Colonic mucosa (tissue), 4 donors: Measurements from ENCODE around the gene WDPCP. TPM values are rescaled to one million over a fixed set of nuclear protein-coding genes. Genes with fewer than 3 reads are reported as not detected.
"Not testable (repeated sequence)": the region's sequence is repeated elsewhere in the genome, so short reads cannot be mapped to it uniquely, and the experiment has no call there.

ENCODE experiments used
- DNase-seq: peaks from one replicate; pipeline ENCODE4 v3.0.0-alpha.2; 2020
- H3K27ac ChIP-seq: fragments of 200-600 bp; one replicate; pipeline ENCODE4 v1.8.0; 2021
- H3K27me3 ChIP-seq: fragments of 200-600 bp; one replicate; pipeline ENCODE4 v1.8.0; 2021
- H3K36me3 ChIP-seq: fragments of 200-600 bp; one replicate; pipeline ENCODE4 v1.8.0; 2021
- H3K4me1 ChIP-seq: fragments of 200-600 bp; one replicate; pipeline ENCODE4 v1.8.0; 2021; ENCODE audit warnings: mild to moderate bottlenecking
- H3K4me3 ChIP-seq: fragments of 200-600 bp; one replicate; pipeline ENCODE4 v1.8.0; 2021
- H3K9ac ChIP-seq, 2 donors: one replicate each; pipeline ENCODE4 v1.7.0; 2013; ENCODE audit warnings: control low read depth in 2 of 2, low read depth in 2 of 2, low read length in 2 of 2
- H3K9me3 ChIP-seq: fragments of 200-600 bp; one replicate; pipeline ENCODE4 v1.8.0; 2021
- intact Hi-C: fragments of 100-400 bp; cut with DNase I; formaldehyde crosslinking; loops from one replicate; pipeline ENCODE4 v1.14.1; 2022
- total RNA-seq, 2 donors: library from RNA; stranded (reverse); fragmentation: NEBNext Ultra II Directional in 1 of 2; extraction: Animal tissue kit (Norgen Biotek cat#: 25700) in 1 of 2; gene quantifications; one replicate each; pipeline ENCODE4 v1.2.1, GENCODE V29; 2021
- TF ChIP-seq, protein P1 (sequence below): fragments of 200-600 bp; IDR thresholded peaks from one replicate; pipeline ENCODE4 v1.8.0; 2022; ENCODE audit warnings: antibody characterized with exemption, mild to moderate bottlenecking
- donor health status: healthy.
- donor health status: DM: no; HTN: no; CAD: no.
- donor health status: DM: no; HTN: no; CAD: no.

WDPCP gene
- 1 to 10 TPM; 3.4 to 4.5 TPM for total RNA-seq

GRCh38 chr2:63588385-63589147 lies at the start of gene WDPCP, which contains the start of gene MDH1:
Gene WDPCP (minus strand): TSS chr2:63588477. CDS start chr2:63588271, 206 bp downstream.
Gene MDH1 (plus strand): TSS chr2:63588963. CDS start chr2:63589044, 81 bp downstream.
- Histone ChIP-seq H3K9ac (peak within 1 kb of the TSS; percentile 75 to 91), H3K9me3 (no peaks in the 10 kb centered on the region), H3K4me3 (peak within 1 kb of the TSS; percentile 88), H3K27ac (peak within 1 kb of the TSS; percentile 79), H3K27me3 (no peaks in the 10 kb centered on the region), H3K4me1 (no peaks in the 10 kb centered on the region), H3K36me3 (no peaks in the 10 kb centered on the region)
- intact Hi-C loops: no loop called here
- peak; percentile 95 for DNase-seq
- TF ChIP-seq, protein P1, sequence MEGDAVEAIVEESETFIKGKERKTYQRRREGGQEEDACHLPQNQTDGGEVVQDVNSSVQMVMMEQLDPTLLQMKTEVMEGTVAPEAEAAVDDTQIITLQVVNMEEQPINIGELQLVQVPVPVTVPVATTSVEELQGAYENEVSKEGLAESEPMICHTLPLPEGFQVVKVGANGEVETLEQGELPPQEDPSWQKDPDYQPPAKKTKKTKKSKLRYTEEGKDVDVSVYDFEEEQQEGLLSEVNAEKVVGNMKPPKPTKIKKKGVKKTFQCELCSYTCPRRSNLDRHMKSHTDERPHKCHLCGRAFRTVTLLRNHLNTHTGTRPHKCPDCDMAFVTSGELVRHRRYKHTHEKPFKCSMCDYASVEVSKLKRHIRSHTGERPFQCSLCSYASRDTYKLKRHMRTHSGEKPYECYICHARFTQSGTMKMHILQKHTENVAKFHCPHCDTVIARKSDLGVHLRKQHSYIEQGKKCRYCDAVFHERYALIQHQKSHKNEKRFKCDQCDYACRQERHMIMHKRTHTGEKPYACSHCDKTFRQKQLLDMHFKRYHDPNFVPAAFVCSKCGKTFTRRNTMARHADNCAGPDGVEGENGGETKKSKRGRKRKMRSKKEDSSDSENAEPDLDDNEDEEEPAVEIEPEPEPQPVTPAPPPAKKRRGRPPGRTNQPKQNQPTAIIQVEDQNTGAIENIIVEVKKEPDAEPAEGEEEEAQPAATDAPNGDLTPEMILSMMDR: no peak

- no peaks in the 10 kb centered on the region for H3K9me3 ChIP-seq
Measured at GRCh38 chr2:63632382-63632781, 44.1 kb upstream of the WDPCP start.

DNA sequence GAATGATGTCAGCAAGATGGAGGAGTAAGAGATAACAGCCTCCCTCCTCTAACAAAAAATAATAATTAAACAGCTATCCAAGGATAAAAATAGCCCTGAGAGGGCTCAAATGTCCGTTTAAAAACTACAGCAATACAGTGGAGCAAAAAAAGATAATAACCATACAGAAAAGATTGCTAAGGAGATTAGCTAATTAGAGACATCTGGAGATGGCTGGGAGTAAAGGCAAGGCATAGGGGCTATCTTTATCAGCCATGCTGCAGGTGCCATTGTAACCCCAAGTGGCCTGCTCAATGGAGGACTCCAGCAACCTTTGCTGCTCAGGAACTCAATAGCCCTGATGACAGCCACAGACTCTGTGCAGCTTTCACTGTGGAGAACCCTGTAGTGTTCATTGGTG lies 43.2 kb upstream of the WDPCP start:
- Histone ChIP-seq H3K27ac (no peak overlapping the region), H3K4me3 (no peak overlapping the region), H3K27me3 (no peaks in the 10 kb centered on the region), H3K9ac (no peak overlapping the region), H3K4me1 (no peaks in the 10 kb centered on the region), H3K9me3 (no peaks in the 10 kb centered on the region), H3K36me3 (no peaks in the 10 kb centered on the region)
- TF ChIP-seq, protein P1: no peak
- intact Hi-C loops: no loop called here
- no peak for DNase-seq

More at GRCh38 chr2:63632382-63632781, 44.1 kb upstream of the WDPCP start:
- TF ChIP-seq, protein P1: no peak
- no peaks in the 10 kb centered on the region for H3K27me3 ChIP-seq
- no peaks in the 10 kb centered on the region for H3K4me1 ChIP-seq
- intact Hi-C loops: no loop called here
- no peak for DNase-seq
- no peaks in the 10 kb centered on the region for H3K36me3 ChIP-seq
- no peak overlapping the region for H3K4me3 ChIP-seq
- no peak overlapping the region for H3K9ac ChIP-seq
- H3K27ac ChIP-seq: no peak overlapping the region

- Histone ChIP-seq H3K36me3 (no peaks in the 10 kb centered on the region), H3K4me3 (no peak overlapping the region), H3K27me3 (no peaks in the 10 kb centered on the region), H3K9ac (no peak overlapping the region), H3K27ac (no peak overlapping the region), H3K4me1 (no peaks in the 10 kb centered on the region), H3K9me3 (no peaks in the 10 kb centered on the region)
- TF ChIP-seq, protein P1: no peak
- DNase-seq: no peak
- intact Hi-C loops: no loop called here
Measured at GRCh38 chr2:63628403-63628942, 40.2 kb upstream of the WDPCP start.

GRCh38 chr2:63627866-63628265 lies 39.6 kb upstream of the WDPCP start:
- Histone ChIP-seq H3K9ac (no peak overlapping the region), H3K27ac (no peak overlapping the region), H3K36me3 (no peaks in the 10 kb centered on the region), H3K4me1 (no peaks in the 10 kb centered on the region), H3K9me3 (no peaks in the 10 kb centered on the region), H3K27me3 (no peaks in the 10 kb centered on the region), H3K4me3 (no peak overlapping the region)
- DNase-seq: no peak
- TF ChIP-seq, protein P1: no peak
- intact Hi-C loops: no loop called here

DNA sequence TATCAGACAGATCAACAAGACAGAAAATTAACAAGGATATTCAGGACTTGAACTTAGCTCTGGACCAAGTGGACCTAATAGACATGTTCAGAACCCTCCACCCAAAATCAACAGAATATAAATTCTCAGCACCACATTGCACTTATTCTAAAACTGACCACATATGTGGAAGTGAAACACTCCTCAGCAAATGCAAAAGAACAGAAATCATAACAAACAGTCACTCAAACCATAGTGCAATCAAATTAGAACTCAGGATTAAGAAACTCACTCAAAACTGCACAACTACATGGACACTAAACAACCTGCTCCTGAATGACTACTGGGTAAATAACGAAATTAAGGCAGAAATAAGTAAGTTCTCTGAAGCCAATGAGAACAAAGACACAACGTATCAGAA lies 35.5 kb upstream of the WDPCP start:
- H3K4me3 ChIP-seq, H3K27ac ChIP-seq, intact Hi-C loops: not testable (repeated sequence)

More for the DNA sequence above, 35.5 kb upstream of the WDPCP start:
- H3K36me3 ChIP-seq, H3K27me3 ChIP-seq, H3K9ac ChIP-seq, H3K9me3 ChIP-seq, H3K4me1 ChIP-seq, DNase-seq: not testable (repeated sequence)
